ENCODE measurements around the gene RNASE1. TPM values are rescaled to one million over a fixed set of nuclear protein-coding genes. Genes with fewer than 3 reads are reported as not detected.

The RNASE1 gene
- total RNA-seq, 1 experiment from 2014 or later: not detected

DNA sequence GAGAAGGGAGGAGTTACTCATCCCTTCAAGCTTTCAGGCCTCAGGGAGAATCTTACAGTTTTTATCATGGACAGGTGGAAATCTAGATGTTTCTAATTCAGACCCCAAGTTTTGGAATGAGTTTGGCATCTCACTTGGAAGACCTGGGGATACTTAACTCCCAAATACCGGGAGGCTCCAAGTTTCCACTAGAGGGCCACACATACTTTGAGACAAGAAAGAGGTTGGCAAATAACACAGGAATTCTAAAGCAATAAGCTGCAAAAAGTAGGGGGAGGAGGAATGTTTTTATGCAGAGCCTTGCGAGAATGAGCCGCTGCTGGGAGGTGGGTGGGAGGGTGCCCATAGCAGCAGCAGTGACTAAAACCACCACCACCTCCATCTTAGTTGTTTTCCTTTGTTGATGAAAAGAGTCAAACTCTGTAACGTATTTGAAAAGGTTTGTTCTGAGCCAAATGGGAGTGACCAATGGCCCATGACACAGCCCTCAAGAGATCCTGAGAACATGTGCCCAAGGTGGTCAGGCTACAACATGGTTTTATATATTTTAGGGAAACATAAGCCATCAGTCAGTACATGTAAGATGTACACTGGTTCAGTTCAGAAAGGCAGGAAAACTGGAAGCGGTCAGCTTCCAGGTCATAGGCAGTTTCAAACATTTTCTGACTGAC, 34.2 kb upstream of the RNASE1 start:
- Histone ChIP-seq H3K9me3 (ENCODE audit: low read depth, low read length, poor library complexity, severe bottlenecking) (no peaks in the 10 kb centered on the region), H3K4me3 (ENCODE audit: low read depth, low read length, poor library complexity, severe bottlenecking) (no peak overlapping the region), H3K27me3 (replicated peaks; ENCODE audit: insufficient read depth, low read depth, low read length, poor library complexity) (no peaks in the 10 kb centered on the region), H3K27ac (ENCODE audit: low read depth, low read length, poor library complexity, severe bottlenecking) (no peak overlapping the region), H3K36me3 (ENCODE audit: insufficient read depth, low read length, poor library complexity, severe bottlenecking) (no peaks in the 10 kb centered on the region), H3K4me1 (ENCODE audit: insufficient read depth, low read length, poor library complexity, severe bottlenecking) (no peaks in the 10 kb centered on the region)
- ChIA-PET CTCF (interaction anchor here (0.8 to 1.3 kb wide), 2 partner anchors 134 to 178 kb away, joined by 3 to 5 read pairs; no protein-coding TSS in a partner anchor), POLR2A (ENCODE audit: low non-redundant PET) (no interaction called here)
- intact Hi-C loops (cut with micrococcal nuclease; ENCODE audit: unreplicated experiment): no loop called here
- BruUV-seq (replicated peaks): no TSS peak
- peak; percentile 63 for DNase-seq (ENCODE audit: low spot score)
- TF ChIP-seq, protein P1, sequence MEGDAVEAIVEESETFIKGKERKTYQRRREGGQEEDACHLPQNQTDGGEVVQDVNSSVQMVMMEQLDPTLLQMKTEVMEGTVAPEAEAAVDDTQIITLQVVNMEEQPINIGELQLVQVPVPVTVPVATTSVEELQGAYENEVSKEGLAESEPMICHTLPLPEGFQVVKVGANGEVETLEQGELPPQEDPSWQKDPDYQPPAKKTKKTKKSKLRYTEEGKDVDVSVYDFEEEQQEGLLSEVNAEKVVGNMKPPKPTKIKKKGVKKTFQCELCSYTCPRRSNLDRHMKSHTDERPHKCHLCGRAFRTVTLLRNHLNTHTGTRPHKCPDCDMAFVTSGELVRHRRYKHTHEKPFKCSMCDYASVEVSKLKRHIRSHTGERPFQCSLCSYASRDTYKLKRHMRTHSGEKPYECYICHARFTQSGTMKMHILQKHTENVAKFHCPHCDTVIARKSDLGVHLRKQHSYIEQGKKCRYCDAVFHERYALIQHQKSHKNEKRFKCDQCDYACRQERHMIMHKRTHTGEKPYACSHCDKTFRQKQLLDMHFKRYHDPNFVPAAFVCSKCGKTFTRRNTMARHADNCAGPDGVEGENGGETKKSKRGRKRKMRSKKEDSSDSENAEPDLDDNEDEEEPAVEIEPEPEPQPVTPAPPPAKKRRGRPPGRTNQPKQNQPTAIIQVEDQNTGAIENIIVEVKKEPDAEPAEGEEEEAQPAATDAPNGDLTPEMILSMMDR (conservative IDR thresholded peaks at IDR 0.05; ENCODE audit: low read depth, low read length): peak; percentile 60
- no peak for TF ChIP-seq EZH2 (IDR thresholded peaks at IDR 0.05; ENCODE audit: borderline replicate concordance, low read depth, low read length, poor library complexity, severe bottlenecking)

DNA sequence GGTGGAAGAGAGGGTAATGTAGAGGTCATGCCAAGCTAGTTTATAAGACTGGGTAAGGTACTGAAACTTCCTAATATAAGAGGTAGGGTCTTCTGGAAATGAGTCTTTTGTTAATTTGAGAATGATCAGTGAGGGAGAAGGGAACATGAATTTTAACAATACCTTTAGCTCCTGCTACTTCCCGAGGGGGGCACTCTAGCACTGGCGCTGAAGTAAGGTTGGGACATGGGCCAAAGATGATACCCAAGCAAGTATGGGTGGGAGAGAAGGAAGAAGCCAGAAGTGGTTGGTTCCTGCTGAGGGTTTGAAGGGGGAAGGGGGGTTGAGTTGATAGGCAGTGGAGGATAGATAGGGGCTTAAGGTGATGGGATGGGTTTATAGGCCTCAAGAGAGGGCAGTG, 32.3 kb upstream of the RNASE1 start:
- no peak overlapping the region for H3K27ac ChIP-seq (ENCODE audit: low read depth, low read length, poor library complexity, severe bottlenecking)
- no peaks in the 10 kb centered on the region for H3K9me3 ChIP-seq (ENCODE audit: low read depth, low read length, poor library complexity, severe bottlenecking)
- H3K36me3 ChIP-seq (ENCODE audit: insufficient read depth, low read length, poor library complexity, severe bottlenecking): no peaks in the 10 kb centered on the region
- no peaks in the 10 kb centered on the region for H3K27me3 ChIP-seq (replicated peaks; ENCODE audit: insufficient read depth, low read depth, low read length, poor library complexity)
- no peak for TF ChIP-seq EZH2 (IDR thresholded peaks at IDR 0.05; ENCODE audit: borderline replicate concordance, low read depth, low read length, poor library complexity, severe bottlenecking)
- TF ChIP-seq, protein P1 (conservative IDR thresholded peaks at IDR 0.05; ENCODE audit: low read depth, low read length): no peak
- ChIA-PET CTCF (interaction anchor here (0.5 to 0.7 kb wide), 2 partner anchors 39 to 220 kb away, joined by 3 read pairs; no protein-coding TSS in a partner anchor), POLR2A (ENCODE audit: low non-redundant PET) (no interaction called here)
- no peaks in the 10 kb centered on the region for H3K4me1 ChIP-seq (ENCODE audit: insufficient read depth, low read length, poor library complexity, severe bottlenecking)
- no peak for DNase-seq (ENCODE audit: low spot score)
- no TSS peak for BruUV-seq (replicated peaks)
- H3K4me3 ChIP-seq (ENCODE audit: low read depth, low read length, poor library complexity, severe bottlenecking): no peak overlapping the region
- intact Hi-C loops (cut with micrococcal nuclease; ENCODE audit: unreplicated experiment): no loop called here

DNA sequence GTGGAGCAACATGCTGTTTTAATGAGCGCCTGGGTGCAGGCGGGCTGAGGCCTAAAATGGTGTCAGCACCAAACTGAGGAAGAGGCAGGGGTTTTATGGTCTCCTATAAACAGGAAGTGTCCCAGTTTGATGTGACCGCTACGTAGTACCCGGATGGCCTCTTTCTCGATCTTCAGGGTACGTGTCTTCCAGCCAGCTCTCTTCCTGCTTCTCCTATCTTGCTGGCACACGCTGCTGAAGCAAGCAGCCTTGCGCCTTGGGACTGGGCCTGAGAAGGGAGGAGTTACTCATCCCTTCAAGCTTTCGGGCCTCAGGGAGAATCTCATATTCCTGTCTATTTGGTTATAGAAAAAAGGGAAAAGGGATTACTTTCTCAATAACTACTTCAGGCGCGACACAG, 28.2 kb upstream of the RNASE1 start:
- intact Hi-C loops (cut with micrococcal nuclease; ENCODE audit: unreplicated experiment): no loop called here
- H3K4me1 ChIP-seq (ENCODE audit: insufficient read depth, low read length, poor library complexity, severe bottlenecking): no peaks in the 10 kb centered on the region
- no peaks in the 10 kb centered on the region for H3K36me3 ChIP-seq (ENCODE audit: insufficient read depth, low read length, poor library complexity, severe bottlenecking)
- H3K9me3 ChIP-seq (ENCODE audit: low read depth, low read length, poor library complexity, severe bottlenecking): no peaks in the 10 kb centered on the region
- ChIA-PET CTCF (no interaction called here), POLR2A (ENCODE audit: low non-redundant PET) (no interaction called here)
- no peak overlapping the region for H3K4me3 ChIP-seq (ENCODE audit: low read depth, low read length, poor library complexity, severe bottlenecking)
- H3K27ac ChIP-seq (ENCODE audit: low read depth, low read length, poor library complexity, severe bottlenecking): no peak overlapping the region
- TF ChIP-seq, protein P1 (conservative IDR thresholded peaks at IDR 0.05; ENCODE audit: low read depth, low read length): no peak
- no peak for TF ChIP-seq EZH2 (IDR thresholded peaks at IDR 0.05; ENCODE audit: borderline replicate concordance, low read depth, low read length, poor library complexity, severe bottlenecking)
- BruUV-seq (replicated peaks): no TSS peak
- no peaks in the 10 kb centered on the region for H3K27me3 ChIP-seq (replicated peaks; ENCODE audit: insufficient read depth, low read depth, low read length, poor library complexity)
- DNase-seq (ENCODE audit: low spot score): no peak

Data from A673 (cell line).